Keratinocyte (primary cell): ENCODE results near the gene ABTB1.

Experiments used
- CTCF ChIP-seq, 3 experiments: IDR thresholded peaks in 1 of 3; conservative IDR thresholded peaks in 1 of 3; optimal IDR thresholded peaks in 1 of 3; 2 replicates in 2 of 3; 3 replicates in 1 of 3; pipeline versions ENCODE3 to v1.5.1; 2011; ENCODE audit warnings: low read length in 3 of 3, mild to moderate bottlenecking in 3 of 3, moderate library complexity in 2 of 3, control low read depth in 1 of 3, inconsistent platforms in 1 of 3; ENCODE audit not compliant: insufficient read depth in 2 of 3; ENCODE audit errors: extremely low read depth in 1 of 3
- EZH2 ChIP-seq: IDR thresholded peaks from one replicate; pipeline ENCODE4 v1.6.1; 2012; ENCODE audit warnings: inconsistent platforms, mild to moderate bottlenecking, low read length, moderate library complexity

- TF ChIP-seq CTCF (optimal IDR thresholded peaks at IDR 0.05 in 1 of 3, IDR thresholded peaks at IDR 0.05 in 1 of 3, conservative IDR thresholded peaks at IDR 0.05 in 1 of 3; ENCODE audit: extremely low read depth in 1 of 3, insufficient read depth in 2 of 3, low read length in 3 of 3) (no peak), EZH2 (no peak)
Measured at GRCh38 chr3:127671523-127672428, 976 bp upstream of the ABTB1 start.
